ENCODE data around the gene CARNS1. TPM values are rescaled to one million over a fixed set of nuclear protein-coding genes. Genes with fewer than 3 reads are reported as not detected.

Gene CARNS1
- total and polyA plus RNA-seq, 2 of the 13 experiments (the other 11 are each of a cell fraction or from before 2014, with no cell fraction given), result not detected

DNA sequence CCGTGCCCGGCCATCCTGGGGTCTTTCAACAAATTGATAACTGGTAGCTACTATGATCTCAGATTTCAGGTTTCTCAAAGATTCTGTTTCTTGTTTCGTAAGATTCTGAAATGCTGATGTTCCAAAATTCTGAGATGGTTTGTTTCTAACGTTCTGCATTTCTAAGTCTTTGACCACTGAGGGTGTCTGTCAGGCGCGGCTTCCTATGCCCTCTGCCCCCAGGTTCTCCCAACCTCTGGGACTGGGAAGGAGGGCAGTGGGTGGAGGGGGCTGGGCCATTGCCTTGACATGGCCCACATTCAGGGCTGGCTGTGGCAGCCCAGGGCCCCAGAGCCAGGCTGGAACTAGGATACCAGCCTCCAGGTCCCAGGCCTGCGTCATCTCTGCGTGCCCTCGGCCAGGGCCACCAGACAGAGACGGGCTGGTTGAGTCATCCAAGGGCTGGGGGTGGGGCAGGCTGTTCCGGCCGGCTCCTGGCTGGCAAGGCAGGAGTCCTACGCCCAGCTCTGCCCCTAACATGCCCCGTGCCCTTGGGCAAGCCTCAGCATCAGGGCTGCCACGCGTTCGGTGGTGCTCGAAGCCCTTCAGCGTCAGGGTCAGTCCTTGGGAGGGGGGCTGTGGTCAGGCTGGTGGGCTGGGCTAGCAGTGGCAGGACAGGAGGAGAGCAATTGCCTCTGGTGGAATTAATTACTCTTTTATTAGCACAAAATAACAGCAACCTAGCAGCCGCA, 48.4 kb downstream of the CARNS1 start (continued):
- TF ChIP-seq, protein P1, sequence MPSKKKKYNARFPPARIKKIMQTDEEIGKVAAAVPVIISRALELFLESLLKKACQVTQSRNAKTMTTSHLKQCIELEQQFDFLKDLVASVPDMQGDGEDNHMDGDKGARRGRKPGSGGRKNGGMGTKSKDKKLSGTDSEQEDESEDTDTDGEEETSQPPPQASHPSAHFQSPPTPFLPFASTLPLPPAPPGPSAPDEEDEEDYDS (CRISPR knock-in tag; IDR thresholded peaks at IDR 0.05), result no peak
- TF ChIP-seq NFYB (CRISPR knock-in tag; IDR thresholded peaks at IDR 0.05) (no peak), SIN3B (IDR thresholded peaks at IDR 0.05; ENCODE audit: low read length) (no peak), ZNF256 (CRISPR knock-in tag; conservative IDR thresholded peaks at IDR 0.05) (no peak), CHD2 (IDR thresholded peaks at IDR 0.05; ENCODE audit: low read depth, low read length) (no peak), GTF2F1 (IDR thresholded peaks at IDR 0.05; ENCODE audit: low read length) (no peak), TEAD3 (CRISPR knock-in tag; optimal IDR thresholded peaks at IDR 0.05; ENCODE audit: borderline replicate concordance) (peak; percentile 45), REPIN1 (CRISPR knock-in tag; IDR thresholded peaks at IDR 0.05; ENCODE audit: borderline replicate concordance, low read depth) (no peak), PRPF4 (IDR thresholded peaks at IDR 0.05; ENCODE audit: low read depth, low read length, poor library complexity, severe bottlenecking) (no peak), ZNF839 (CRISPR knock-in tag; IDR thresholded peaks at IDR 0.05; ENCODE audit: borderline replicate concordance) (no peak), ZNF557 (CRISPR knock-in tag; IDR thresholded peaks at IDR 0.05) (no peak), ATAD3A (CRISPR knock-in tag; IDR thresholded peaks at IDR 0.05) (no peak), ZNF782 (CRISPR knock-in tag; IDR thresholded peaks at IDR 0.05; ENCODE audit: borderline replicate concordance) (no peak), ARID2 (CRISPR knock-in tag; IDR thresholded peaks at IDR 0.05; ENCODE audit: borderline replicate concordance) (no peak), ESRRA (CRISPR knock-in tag; IDR thresholded peaks at IDR 0.05; ENCODE audit: low read depth) (no peak), ZNF878 (CRISPR knock-in tag; IDR thresholded peaks at IDR 0.05) (no peak), ZNF12 (CRISPR knock-in tag; IDR thresholded peaks at IDR 0.05) (no peak), NFKBIZ (CRISPR knock-in tag; IDR thresholded peaks at IDR 0.05) (no peak), ZNF496 (CRISPR knock-in tag; IDR thresholded peaks at IDR 0.05; ENCODE audit: insufficient replicate concordance) (no peak), RAD51 (IDR thresholded peaks at IDR 0.05; ENCODE audit: borderline replicate concordance) (no peak), HOXA3 (CRISPR knock-in tag; IDR thresholded peaks at IDR 0.05) (no peak), KDM5A (IDR thresholded peaks at IDR 0.05; ENCODE audit: borderline replicate concordance, low read length) (no peak), SCMH1 (CRISPR knock-in tag; IDR thresholded peaks at IDR 0.05; ENCODE audit: borderline replicate concordance) (no peak)
- TF ChIP-seq, protein P2, sequence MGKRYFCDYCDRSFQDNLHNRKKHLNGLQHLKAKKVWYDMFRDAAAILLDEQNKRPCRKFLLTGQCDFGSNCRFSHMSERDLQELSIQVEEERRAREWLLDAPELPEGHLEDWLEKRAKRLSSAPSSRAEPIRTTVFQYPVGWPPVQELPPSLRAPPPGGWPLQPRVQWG (CRISPR knock-in tag; IDR thresholded peaks at IDR 0.05; ENCODE audit: borderline replicate concordance, low read depth), result no peak
- TF ChIP-seq, protein P3, sequence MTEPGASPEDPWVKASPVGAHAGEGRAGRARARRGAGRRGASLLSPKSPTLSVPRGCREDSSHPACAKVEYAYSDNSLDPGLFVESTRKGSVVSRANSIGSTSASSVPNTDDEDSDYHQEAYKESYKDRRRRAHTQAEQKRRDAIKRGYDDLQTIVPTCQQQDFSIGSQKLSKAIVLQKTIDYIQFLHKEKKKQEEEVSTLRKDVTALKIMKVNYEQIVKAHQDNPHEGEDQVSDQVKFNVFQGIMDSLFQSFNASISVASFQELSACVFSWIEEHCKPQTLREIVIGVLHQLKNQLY (CRISPR knock-in tag; IDR thresholded peaks at IDR 0.05), result no peak
- TF ChIP-seq, protein P4, sequence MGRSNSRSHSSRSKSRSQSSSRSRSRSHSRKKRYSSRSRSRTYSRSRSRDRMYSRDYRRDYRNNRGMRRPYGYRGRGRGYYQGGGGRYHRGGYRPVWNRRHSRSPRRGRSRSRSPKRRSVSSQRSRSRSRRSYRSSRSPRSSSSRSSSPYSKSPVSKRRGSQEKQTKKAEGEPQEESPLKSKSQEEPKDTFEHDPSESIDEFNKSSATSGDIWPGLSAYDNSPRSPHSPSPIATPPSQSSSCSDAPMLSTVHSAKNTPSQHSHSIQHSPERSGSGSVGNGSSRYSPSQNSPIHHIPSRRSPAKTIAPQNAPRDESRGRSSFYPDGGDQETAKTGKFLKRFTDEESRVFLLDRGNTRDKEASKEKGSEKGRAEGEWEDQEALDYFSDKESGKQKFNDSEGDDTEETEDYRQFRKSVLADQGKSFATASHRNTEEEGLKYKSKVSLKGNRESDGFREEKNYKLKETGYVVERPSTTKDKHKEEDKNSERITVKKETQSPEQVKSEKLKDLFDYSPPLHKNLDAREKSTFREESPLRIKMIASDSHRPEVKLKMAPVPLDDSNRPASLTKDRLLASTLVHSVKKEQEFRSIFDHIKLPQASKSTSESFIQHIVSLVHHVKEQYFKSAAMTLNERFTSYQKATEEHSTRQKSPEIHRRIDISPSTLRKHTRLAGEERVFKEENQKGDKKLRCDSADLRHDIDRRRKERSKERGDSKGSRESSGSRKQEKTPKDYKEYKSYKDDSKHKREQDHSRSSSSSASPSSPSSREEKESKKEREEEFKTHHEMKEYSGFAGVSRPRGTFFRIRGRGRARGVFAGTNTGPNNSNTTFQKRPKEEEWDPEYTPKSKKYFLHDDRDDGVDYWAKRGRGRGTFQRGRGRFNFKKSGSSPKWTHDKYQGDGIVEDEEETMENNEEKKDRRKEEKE (IDR thresholded peaks at IDR 0.05), result no peak
